K562 (cell line): ENCODE data around the gene BMS1. TPM values are rescaled to one million over a fixed set of nuclear protein-coding genes. Genes with fewer than 3 reads are reported as not detected.
"Not testable (repeated sequence)": the region's sequence is repeated elsewhere in the genome, so short reads cannot be mapped to it uniquely, and the experiment has no call there.

ENCODE experiments used
- ATAC-seq: fragments of 200-7000 bp; cut with Tn5 transposase; 3 replicates; pipeline ENCODE4 v1.9.1; 2020; ENCODE audit warnings: moderate library complexity
- BruUV-seq: library from RNA; stranded (reverse); fragments of 400-500 nt; replicated peaks from 2 replicates; lab custom pipeline; 2021; lab: Mats Ljungman, UMichigan
- CTCF ChIA-PET: fragments of 300-600 bp; formaldehyde crosslinking; extraction: SDS; loops from one replicate; lab custom pipeline; 2021; ENCODE audit warnings: low intra/inter-chr PET ratio; lab: Yijun Ruan, JAX
- POLR2A ChIA-PET: fragments of 300-600, 350-650 bp; sonication (Branson Sonifier 250); formaldehyde crosslinking; extraction: SDS; loops from one replicate; lab custom pipeline; 2021; ENCODE audit warnings: antibody characterized with exemption, inconsistent platforms; lab: Yijun Ruan, JAX
- DNase-seq, 4 experiments: peaks; one replicate each; pipeline versions ENCODE4 v3.0.0 to v3.0.0-alpha.2; 2011 to 2018; ENCODE audit warnings: low spot score in 3 of 4, mixed read lengths in 3 of 4; ENCODE audit errors: extremely low read depth in 1 of 4
- FAIRE-seq: peaks from 2 replicates; lab custom pipeline; 2011; peaks lifted over from hg19 to GRCh38; lab: Jason Lieb, UNC
- H2AFZ ChIP-seq: 2 replicates; pipeline ENCODE4 v1.6.0; 2011; ENCODE audit warnings: low read depth, low read length, control low read depth, inconsistent platforms
- H3K27ac ChIP-seq: fragments of 200-600 bp; 3 replicates; pipeline ENCODE4 v1.8.0; 2011; ENCODE audit warnings: low read depth, mild to moderate bottlenecking, control low read depth, inconsistent platforms, low read length, moderate library complexity, mixed read lengths; ENCODE audit errors: extremely low read depth
- H3K27me3 ChIP-seq, 2 experiments: fragments of 300-600 bp in 1 of 2; 2 replicates in 1 of 2; 3 replicates in 1 of 2; pipeline versions ENCODE4 v1.6.0 to v1.8.0; 2011; ENCODE audit warnings: inconsistent platforms in 2 of 2, low read length in 2 of 2, mild to moderate bottlenecking in 1 of 2, mixed read lengths in 1 of 2, moderate library complexity in 1 of 2; ENCODE audit not compliant: control insufficient read depth in 2 of 2, insufficient read depth in 2 of 2
- H3K36me3 ChIP-seq: fragments of 300-600 bp; 3 replicates; pipeline ENCODE4 v1.8.0; 2011; ENCODE audit warnings: mild to moderate bottlenecking, low read length, inconsistent platforms; ENCODE audit not compliant: control insufficient read depth, insufficient read depth
- H3K4me1 ChIP-seq, 2 experiments: fragments of 200-600 bp in 1 of 2; replicated peaks in 1 of 2; 2 replicates in 1 of 2; 3 replicates in 1 of 2; pipeline versions ENCODE4 v1.5.1 to v1.8.0; 2011; ENCODE audit warnings: inconsistent platforms in 2 of 2, low read length in 2 of 2, mild to moderate bottlenecking in 1 of 2, mixed read lengths in 1 of 2, moderate library complexity in 1 of 2; ENCODE audit not compliant: control insufficient read depth in 2 of 2, insufficient read depth in 2 of 2
- H3K4me2 ChIP-seq: 2 replicates; pipeline ENCODE4 v1.6.1; 2011; ENCODE audit warnings: low read length, control low read depth, inconsistent platforms, mixed read lengths; ENCODE audit not compliant: insufficient read depth
- H3K4me3 ChIP-seq: fragments of 200-600 bp; sonication (generic), shearing (Covaris generic); 2 replicates; pipeline ENCODE4 v1.5.1; 2016; ENCODE audit warnings: control low read depth, inconsistent platforms
- H3K79me2 ChIP-seq: fragments of 200-600 bp; 3 replicates; pipeline ENCODE4 v1.8.0; 2011; ENCODE audit warnings: low read length, inconsistent platforms; ENCODE audit not compliant: control insufficient read depth, insufficient read depth
- H3K9ac ChIP-seq, 2 experiments: 2 replicates each; pipeline versions ENCODE4 v1.6.0 to v1.6.1; 2011; ENCODE audit warnings: low read depth in 2 of 2, low read length in 2 of 2, control low read depth in 1 of 2, inconsistent platforms in 1 of 2, mild to moderate bottlenecking in 1 of 2, mixed read lengths in 1 of 2; ENCODE audit not compliant: insufficient read depth in 1 of 2
- H3K9me1 ChIP-seq: one replicate; pipeline ENCODE4 v1.6.0; 2011; ENCODE audit warnings: inconsistent platforms, mild to moderate bottlenecking, low read length, moderate library complexity; ENCODE audit not compliant: control insufficient read depth, insufficient read depth
- H3K9me3 ChIP-seq: replicated peaks from 2 replicates; pipeline ENCODE4 v1.5.1; 2011; ENCODE audit warnings: low read depth, low read length, inconsistent platforms; ENCODE audit not compliant: control insufficient read depth, insufficient read depth
- H4K20me1 ChIP-seq: replicated peaks from 2 replicates; pipeline ENCODE4 v1.6.1; 2011; ENCODE audit warnings: low read length, inconsistent platforms, mixed read lengths; ENCODE audit not compliant: control insufficient read depth, insufficient read depth
- ATF4 ChIP-seq: fragments of 450-650 bp; formaldehyde crosslinking; IDR thresholded peaks from 2 replicates; pipeline ENCODE4 v1.4.0; 2022; ENCODE audit warnings: mild to moderate bottlenecking, moderate library complexity
- COPS2 ChIP-seq: fragments of 450-650 bp; conservative IDR thresholded peaks from 2 replicates; pipeline ENCODE4 v1.6.1; 2016; ENCODE audit warnings: mild to moderate bottlenecking, moderate library complexity
- CTCF ChIP-seq, 3 experiments: IDR thresholded peaks in 2 of 3; conservative IDR thresholded peaks in 1 of 3; 2 replicates each; pipeline ENCODE4 v1.5.1; 2011 to 2012; ENCODE audit warnings: low read length in 3 of 3, mild to moderate bottlenecking in 3 of 3, control low read depth in 2 of 3, improper control_type of control experiment in 1 of 3, inconsistent platforms in 1 of 3, low read depth in 1 of 3, mixed read lengths in 1 of 3, moderate library complexity in 1 of 3; ENCODE audit not compliant: insufficient read depth in 2 of 3
- ELF1 ChIP-seq: fragments of 200-800 bp; sonication (Bioruptor generic); IDR thresholded peaks from 2 replicates; pipeline ENCODE4 v1.6.1; 2016; ENCODE audit warnings: missing genetic modification characterization, missing compliant biosample characterization
- EWSR1 ChIP-seq: fragments of 450-650 bp; IDR thresholded peaks from 2 replicates; pipeline ENCODE4 v1.6.1; 2018; ENCODE audit warnings: borderline replicate concordance, mild to moderate bottlenecking, low read depth, moderate library complexity; ENCODE audit not compliant: partially characterized antibody
- FOXP4 ChIP-seq: sonication (generic); formaldehyde crosslinking; IDR thresholded peaks from 2 replicates; pipeline ENCODE4 v1.8.0; 2022; ENCODE audit warnings: mild to moderate bottlenecking, missing genetic modification reagents, borderline replicate concordance
- RAD21 ChIP-seq, 2 experiments: fragments of 250-450 bp in 1 of 2; fragments of 450-650 bp in 1 of 2; sonication (Bioruptor Pico) in 1 of 2; formaldehyde crosslinking in 1 of 2; IDR thresholded peaks in 1 of 2; conservative IDR thresholded peaks in 1 of 2; 2 replicates each; pipeline versions ENCODE4 v1.4.0 to v1.8.0; 2020 to 2022; ENCODE audit warnings: mild to moderate bottlenecking in 2 of 2, moderate library complexity in 1 of 2
- ZKSCAN8 ChIP-seq: fragments of 200-800 bp; sonication (Bioruptor generic); IDR thresholded peaks from 2 replicates; pipeline ENCODE4 v1.6.1; 2016; ENCODE audit warnings: missing genetic modification characterization, missing compliant biosample characterization
- WGBS: fragments of 100-300 bp; shearing (Covaris generic); methylation state at CpG from one replicate; pipeline ENCODE4 v1.1.6; 2016; ENCODE audit warnings: low coverage, mixed read lengths; ENCODE audit not compliant: insufficient coverage; ENCODE audit errors: missing lambda C conversion rate; 5-methylcytosine and 5-hydroxymethylcytosine counted together
- in situ Hi-C: fragments of 300-500 bp; cut with MboI; formaldehyde crosslinking; loops from 4 replicates; pipeline ENCODE4 v1.15.0; 2018; ENCODE audit warnings: inconsistent platforms, mixed read lengths
- intact Hi-C: fragments of 100-400 bp; cut with micrococcal nuclease; formaldehyde crosslinking; loops from 2 replicates; pipeline ENCODE4 v1.14.2; 2022
- polyA plus RNA-seq, 8 experiments: library from polyadenylated mRNA; depleted of rRNA in 4 of 8; stranded (reverse) in 5 of 8; unstranded in 3 of 8; fragments of >200 nt; fragmentation: Nextera tagmentation in 2 of 8; fragmentation: Illumina TruSeq in 1 of 8; extraction: Ambion mirVana in 2 of 8; extraction: Trizol in 1 of 8; gene quantifications; 2 replicates each; pipeline versions ENCODE4 v1.2.1 to v1.2.3, GENCODE V29; 2011 to 2014; ENCODE audit warnings: inconsistent platforms in 1 of 8, missing spikeins in 1 of 8
- total RNA-seq, 7 experiments: library from RNA; depleted of rRNA in 6 of 7; stranded (reverse); fragments of >200 nt in 6 of 7; fragmentation: Illumina TruSeq in 2 of 7; extraction: Trizol in 2 of 7; gene quantifications; 2 replicates each; pipeline versions ENCODE4 v1.2.1 to v1.2.3, GENCODE V29; 2011 to 2021; ENCODE audit warnings: low replicate concordance in 1 of 7

BMS1 gene
- total and polyA plus RNA-seq, 9 of the 15 experiments (the other 6 are each of a cell fraction or from before 2014, with no cell fraction given), result 11.1 to 46.9 (median 32.7) TPM

- H3K9me1 ChIP-seq, H2AFZ ChIP-seq, H4K20me1 ChIP-seq, intact Hi-C loops, H3K9me3 ChIP-seq, BruUV-seq, CTCF ChIA-PET, H3K9ac ChIP-seq, FAIRE-seq, H3K4me3 ChIP-seq, H3K4me2 ChIP-seq, H3K79me2 ChIP-seq, DNase-seq, H3K36me3 ChIP-seq, H3K27ac ChIP-seq, in situ Hi-C loops, ATAC-seq, POLR2A ChIA-PET: not testable (repeated sequence)
- H3K4me1 ChIP-seq, result peaks cover 0 to 12% of the 10 kb centered on the region in 2 experiments; a peak in 3 of 5 replicates
- peaks cover 18 to 44% of the 10 kb centered on the region in 2 experiments; a peak in 3 of 5 replicates for H3K27me3 ChIP-seq
- WGBS, result 4% methylated on average over 6 of the region's 6 CpGs
These were observed 80.2 kb downstream of the BMS1 start for GRCh38 chr10:42862801-42863200.

- DNase-seq, result peak in 1 of 4 experiments; percentile 18
- no peaks in the 10 kb centered on the region for H3K9me1 ChIP-seq
- in situ Hi-C loops (no loop called here), intact Hi-C loops (no loop called here)
- ChIA-PET CTCF (no interaction called here), POLR2A (no interaction called here)
- no peak overlapping the region for H2AFZ ChIP-seq
- H3K27me3 ChIP-seq, result peaks cover 14 to 40% of the 10 kb centered on the region in 2 experiments; a peak in 3 of 5 replicates
- H3K79me2 ChIP-seq, result no peaks in the 10 kb centered on the region
- ATAC-seq, result no peak
- FAIRE-seq, result no peak
- no peaks in the 10 kb centered on the region for H3K9me3 ChIP-seq
- no peak overlapping the region for H3K4me3 ChIP-seq
- H4K20me1 ChIP-seq, result no peaks in the 10 kb centered on the region
- no peak overlapping the region for H3K27ac ChIP-seq
- H3K9ac ChIP-seq, result no peak overlapping the region
- no peak overlapping the region for H3K4me2 ChIP-seq
- no TSS peak for BruUV-seq
- H3K4me1 ChIP-seq, result peaks cover 0 to 12% of the 10 kb centered on the region in 2 experiments; a peak in 3 of 5 replicates
- H3K36me3 ChIP-seq, result no peaks in the 10 kb centered on the region
- WGBS, result 1% methylated on average over 8 of the region's 8 CpGs
- TF ChIP-seq COPS2, result no peak
- no peak for TF ChIP-seq ATF4 (CRISPR knock-in tag)
- 0 out of 2 replicates have a peak, but pooled peaks have one; percentile 19 for TF ChIP-seq ELF1 (tag)
- TF ChIP-seq EWSR1, result no peak
- no peak for TF ChIP-seq ZKSCAN8 (CRISPR knock-in tag)
- TF ChIP-seq CTCF (IDR thresholded peaks at IDR 0.05 in 2 of 3, conservative IDR thresholded peaks at IDR 0.05 in 1 of 3; ENCODE audit: insufficient read depth in 2 of 3, low read depth in 1 of 3, low read length in 3 of 3), result peak; percentile 24 to 83 (median 49); a peak in 5 of 6 replicates
- TF ChIP-seq RAD21 (CRISPR knock-in tag; conservative IDR thresholded peaks at IDR 0.05 in 1 of 2, IDR thresholded peaks at IDR 0.05 in 1 of 2), result peak in 1 of 2 experiments; percentile 20; a peak in 1 of 4 replicates
- TF ChIP-seq FOXP4 (CRISPR knock-in tag), result no peak
These were observed 82.0 kb downstream of the BMS1 start for GRCh38 chr10:42864575-42864974.
